Kidney capillary endothelial cell (primary cell): ENCODE data around the gene ARHGAP33.
A peak's percentile ranks its signal among the peaks of the same experiment; 100 is the strongest.

Experiments used
- DNase-seq: peaks from one replicate; pipeline ENCODE4 v3.0.0-alpha.2; 2018; ENCODE audit warnings: low spot score

Gene ARHGAP33

DNA sequence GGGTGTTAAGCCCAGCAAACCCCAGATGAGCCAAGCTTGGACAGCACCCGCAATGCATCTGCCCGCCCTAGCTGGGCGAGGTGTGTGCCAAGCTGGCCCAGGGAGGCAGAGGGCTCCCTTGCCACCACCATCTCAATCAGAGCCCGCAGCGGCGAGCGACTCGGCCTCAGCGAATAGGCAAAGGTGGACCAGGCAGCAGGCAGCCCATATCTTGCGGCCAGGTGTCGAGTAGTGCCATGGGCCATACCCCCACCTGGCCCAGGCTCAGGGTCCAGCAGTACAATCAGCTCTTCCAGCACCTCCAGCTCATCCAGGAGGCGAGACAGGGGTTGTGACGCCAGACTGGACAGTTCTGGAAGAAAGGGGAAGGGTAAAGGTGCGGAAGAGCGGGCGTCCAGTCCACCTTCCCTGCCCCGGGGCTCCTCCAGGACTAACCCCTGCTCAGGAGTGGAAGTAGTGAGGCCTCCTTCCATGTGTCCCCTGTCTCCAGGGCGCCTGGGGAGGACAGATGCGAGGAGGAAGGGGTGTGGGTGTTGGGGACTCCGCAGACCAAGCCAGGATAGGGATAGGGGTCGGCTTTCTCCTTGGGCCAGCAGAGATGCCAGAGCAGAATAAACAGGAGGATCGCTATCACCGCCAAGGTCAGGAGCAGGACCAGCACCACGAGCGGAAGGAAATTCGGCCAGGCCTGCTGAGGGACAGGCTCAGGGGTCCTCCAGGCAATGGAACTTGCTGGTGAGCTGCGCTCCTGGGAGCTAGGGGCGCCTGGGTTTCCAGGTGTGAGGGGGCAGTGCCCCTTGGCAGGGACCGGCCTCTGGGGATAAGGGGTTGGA, 35.9 kb upstream of the ARHGAP33 start:
- DNase-seq = no peak

GRCh38 chr19:35740108-35740422, 35.3 kb upstream of the ARHGAP33 start:
- no peak for DNase-seq

GRCh38 chr19:35740423-35741202, 34.8 kb upstream of the ARHGAP33 start:
- DNase-seq = peak; percentile 93

- no peak for DNase-seq
Observed at GRCh38 chr19:35741203-35741515, 34.2 kb upstream of the ARHGAP33 start.

DNA sequence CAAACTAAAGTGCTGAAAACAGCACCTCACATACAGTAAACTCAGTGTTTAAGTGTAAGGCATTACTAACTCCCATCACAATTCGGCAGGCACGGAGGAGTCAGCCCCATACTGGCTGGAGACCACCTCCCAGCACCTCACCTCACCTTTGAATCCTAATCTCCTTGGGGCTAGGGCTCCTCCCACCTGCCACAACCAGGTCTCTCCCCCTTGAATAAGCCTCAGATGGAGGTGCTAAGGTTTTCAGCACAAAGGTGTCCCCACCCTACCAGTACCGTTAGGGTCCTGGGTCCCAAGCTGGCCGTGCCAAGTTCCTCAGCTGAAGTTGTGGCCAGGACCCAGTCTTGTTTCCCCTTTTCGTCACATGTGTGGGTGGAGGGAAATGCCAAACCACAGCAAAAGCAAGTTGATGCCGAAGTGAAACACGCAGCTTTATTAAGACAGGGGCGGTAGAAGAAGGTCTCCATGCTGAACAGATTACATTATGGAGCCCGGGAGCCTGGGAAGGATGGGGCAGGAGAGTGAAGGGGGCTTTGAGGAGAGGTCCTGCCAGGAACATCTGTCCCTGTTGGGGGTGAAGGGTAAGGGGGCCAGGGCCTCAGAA, 33.1 kb upstream of the ARHGAP33 start, which contains the start of gene IGFLR1:
TSS of gene IGFLR1 (minus strand) at position 332 of the 604 bp plus-strand sequence. CDS start 1,272 bp downstream, outside the sequence.
- DNase-seq = no peak

- no peak for DNase-seq
Observed at GRCh38 chr19:35743640-35744429, 31.5 kb upstream of the ARHGAP33 start.

- peak; percentile 95 for DNase-seq
Observed at GRCh38 chr19:35744430-35745327, 30.7 kb upstream of the ARHGAP33 start.

GRCh38 chr19:35745328-35746086, 29.9 kb upstream of the ARHGAP33 start, which contains the start of the genes PSENEN and U2AF1L4:
TSS of gene PSENEN (plus strand) at chr19:35745651. CDS start at chr19:35745931, 280 bp downstream.
TSS of gene U2AF1L4 (minus strand) at chr19:35745418. CDS start at chr19:35745391, 27 bp downstream.
- DNase-seq = peak; percentile 99

- no peak for DNase-seq
Observed at GRCh38 chr19:35746087-35746462, 29.3 kb upstream of the ARHGAP33 start.

DNA sequence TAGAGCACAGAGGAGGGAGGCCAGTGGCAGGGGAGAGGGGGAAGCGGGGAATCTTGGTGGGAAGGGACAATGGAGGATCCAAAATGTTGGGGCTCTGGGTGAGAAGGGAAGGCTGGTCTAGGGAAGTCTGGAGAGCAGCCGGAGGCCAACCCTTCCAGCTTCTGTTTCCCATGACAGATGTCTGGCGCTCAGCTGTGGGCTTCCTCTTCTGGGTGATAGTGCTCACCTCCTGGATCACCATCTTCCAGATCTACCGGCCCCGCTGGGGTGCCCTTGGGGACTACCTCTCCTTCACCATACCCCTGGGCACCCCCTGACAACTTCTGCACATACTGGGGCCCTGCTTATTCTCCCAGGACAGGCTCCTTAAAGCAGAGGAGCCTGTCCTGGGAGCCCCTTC, 28.8 kb upstream of the ARHGAP33 start:
- DNase-seq = no peak

DNA sequence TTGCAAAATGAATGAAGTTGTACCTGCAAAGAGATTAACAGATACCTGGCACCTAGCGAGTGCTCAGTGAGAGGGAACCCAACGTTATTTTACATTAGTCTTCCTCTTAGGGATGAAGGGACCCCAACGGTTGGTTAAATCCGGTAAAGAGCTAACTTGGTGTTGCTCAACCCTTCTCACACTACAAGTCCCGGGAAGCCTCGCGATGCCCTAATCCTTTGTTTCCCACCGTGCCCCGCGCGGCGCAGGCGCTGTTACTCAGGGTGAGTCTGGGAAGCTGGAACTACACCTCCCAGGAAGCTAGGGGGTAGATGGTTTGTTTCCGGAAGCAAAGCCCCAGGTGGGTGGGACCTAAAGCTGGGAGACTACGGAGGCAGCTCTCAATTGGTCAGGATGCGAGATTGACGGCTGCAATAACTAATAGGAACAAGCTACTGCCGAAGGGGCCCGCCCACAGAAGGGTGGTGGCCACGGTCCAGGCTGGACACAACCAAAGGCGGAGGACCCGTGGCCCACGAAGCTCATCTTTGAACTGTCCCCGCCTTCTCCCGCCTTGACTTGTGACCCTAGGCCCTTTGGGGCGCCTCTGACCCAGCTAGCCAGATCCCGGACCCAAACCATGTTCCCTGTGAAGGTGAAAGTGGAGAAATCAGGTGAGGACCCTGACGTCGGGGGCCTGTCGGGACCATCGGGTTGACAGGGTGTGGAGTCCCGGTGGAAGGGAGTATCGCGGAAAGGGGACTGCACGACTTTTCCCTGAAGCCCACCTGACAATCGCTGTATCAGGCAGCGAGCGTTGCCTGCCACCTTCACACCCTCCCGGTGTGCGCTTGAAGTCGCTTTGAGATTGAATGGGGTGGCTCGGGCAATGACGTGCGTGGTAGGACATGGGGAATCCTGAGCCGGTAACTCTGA, 27.0 kb upstream of the ARHGAP33 start, which contains the start of gene LIN37:
TSS of gene LIN37 (plus strand) at position 471 of the 915 bp plus-strand sequence. CDS start at position 620, 149 bp downstream.
- DNase-seq = peak; percentile 97

GRCh38 chr19:35750167-35750566, 25.2 kb upstream of the ARHGAP33 start:
- no peak for DNase-seq

DNA sequence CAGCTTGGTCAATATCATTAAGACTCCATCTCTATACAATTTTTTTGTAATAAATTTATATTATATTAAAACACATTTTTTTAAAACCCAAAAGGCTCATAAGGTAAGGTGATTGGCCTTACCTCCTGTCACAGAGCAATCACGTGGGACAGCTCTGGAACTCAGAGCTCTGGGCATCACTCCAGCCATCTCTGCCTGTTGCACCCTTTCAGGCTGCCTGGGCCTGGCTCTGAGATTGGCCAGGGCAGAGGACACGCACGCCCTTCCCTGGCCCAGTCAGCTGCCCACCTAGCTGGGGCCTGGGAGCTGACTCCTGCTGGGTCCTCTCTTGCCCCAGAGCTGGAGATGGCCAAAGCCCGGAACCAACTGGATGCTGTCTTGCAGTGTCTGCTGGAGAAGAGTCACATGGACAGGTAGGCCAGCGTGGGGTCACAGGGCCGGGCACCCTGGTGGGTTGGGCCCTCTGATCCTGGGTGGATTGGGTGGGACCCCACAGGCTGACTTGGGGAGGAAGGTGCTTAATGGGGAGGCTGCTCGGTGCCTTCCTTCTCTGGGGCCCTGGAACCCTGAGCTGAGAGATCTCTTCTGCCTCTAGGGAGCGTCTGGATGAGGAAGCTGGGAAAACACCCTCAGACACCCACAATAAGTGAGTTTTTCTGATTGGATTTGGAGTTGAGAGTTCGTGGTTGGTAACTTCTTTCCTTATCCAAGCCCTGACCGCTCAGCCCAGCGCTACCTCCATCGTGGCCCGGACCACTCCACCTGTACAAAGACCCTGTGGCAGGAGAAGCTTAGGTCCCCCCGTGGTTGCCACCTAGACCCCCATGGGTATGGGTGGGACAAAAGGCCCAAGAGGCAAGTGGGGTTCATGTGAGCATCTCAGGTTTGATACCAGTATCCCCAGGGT, 23.3 kb upstream of the ARHGAP33 start:
- no peak for DNase-seq

- no peak for DNase-seq
Observed at GRCh38 chr19:35752746-35753350, 22.5 kb upstream of the ARHGAP33 start.

DNA sequence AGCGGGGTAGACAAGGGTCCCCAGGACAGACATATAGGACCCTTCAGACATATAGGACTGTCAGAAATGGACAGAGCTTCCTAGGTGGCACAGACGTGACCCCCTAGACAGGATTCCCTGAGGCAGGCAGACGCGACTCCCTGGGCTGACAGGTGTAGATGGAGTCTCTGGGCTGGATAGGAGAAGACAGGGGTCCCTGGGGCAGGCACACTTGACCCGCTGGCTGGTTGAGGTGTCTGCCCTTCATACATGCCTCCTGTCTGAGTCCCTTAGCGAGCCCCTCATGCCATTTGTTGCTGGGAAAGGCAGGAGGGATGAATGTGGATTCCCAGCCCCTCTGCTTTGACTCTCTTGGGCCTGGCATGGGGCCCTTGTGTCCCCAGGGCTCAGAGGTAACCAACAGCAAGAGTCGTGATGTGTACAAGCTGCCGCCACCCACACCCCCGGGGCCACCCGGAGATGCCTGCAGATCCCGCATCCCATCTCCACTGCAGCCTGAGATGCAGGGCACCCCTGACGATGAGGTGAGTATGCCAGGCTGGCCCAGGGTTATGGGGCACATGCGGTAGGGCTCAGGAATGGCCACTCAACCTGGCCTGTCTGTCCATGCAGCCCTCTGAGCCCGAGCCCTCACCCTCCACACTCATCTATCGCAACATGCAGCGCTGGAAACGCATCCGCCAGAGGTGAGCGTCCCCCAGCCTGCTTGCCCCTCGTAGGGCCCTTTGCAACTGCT, 21.6 kb upstream of the ARHGAP33 start:
- no peak for DNase-seq

DNA sequence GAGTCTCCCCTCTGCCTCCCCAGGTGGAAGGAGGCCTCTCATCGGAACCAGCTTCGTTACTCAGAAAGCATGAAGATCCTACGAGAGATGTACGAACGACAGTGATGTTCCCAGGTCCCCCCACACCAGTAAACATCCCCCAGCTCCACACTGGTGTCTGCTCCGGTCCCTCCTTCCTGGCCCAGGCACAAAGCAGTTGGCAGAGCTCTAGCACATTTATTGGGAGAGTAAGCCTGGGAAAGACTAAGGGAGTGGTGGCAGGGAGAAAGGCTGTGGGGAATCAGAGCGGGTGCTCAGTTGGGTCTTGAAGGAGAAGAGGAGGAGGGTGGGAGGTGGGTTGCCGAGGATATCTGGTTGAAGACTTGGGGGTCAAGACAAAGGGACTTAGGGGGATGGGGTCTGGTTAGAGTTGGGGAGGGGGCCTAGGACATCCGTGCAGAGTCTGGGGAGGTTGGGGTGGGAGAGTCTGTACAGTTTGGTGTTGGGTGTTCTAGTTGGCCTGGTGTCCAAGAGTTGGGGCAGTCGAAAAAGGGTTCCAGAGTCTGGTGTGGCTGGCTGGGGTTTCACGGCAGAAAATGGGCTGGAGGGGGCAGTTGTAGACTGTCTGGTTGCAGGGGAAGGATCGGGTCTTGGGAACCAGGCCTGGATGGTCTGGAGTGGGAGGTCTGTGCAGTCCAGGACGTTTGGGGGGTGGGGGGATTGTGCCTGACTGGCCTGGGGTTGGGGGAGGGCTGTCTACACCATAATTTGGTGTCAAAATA, 20.8 kb upstream of the ARHGAP33 start:
- no peak for DNase-seq
